SK-N-SH (cell line): Measurements from ENCODE around the gene ABCA9. TPM values are rescaled to one million over a fixed set of nuclear protein-coding genes. Genes with fewer than 3 reads are reported as not detected.

ENCODE experiments used
- CTCF ChIA-PET: fragments of 300-600, 350-600 bp; formaldehyde crosslinking; extraction: SDS; loops from one replicate; lab custom pipeline; 2021; lab: Yijun Ruan, JAX
- POLR2A ChIA-PET: fragments of 350-600 bp; sonication (Branson Sonifier 250); formaldehyde crosslinking; extraction: SDS; loops from one replicate; lab custom pipeline; 2020; ENCODE audit warnings: antibody characterized with exemption, inconsistent platforms; lab: Yijun Ruan, JAX
- DNase-seq: peaks from one replicate; pipeline ENCODE4 v3.0.0; 2012
- H2AFZ ChIP-seq: fragments of 200-600 bp; sonication (generic); 2 replicates; pipeline ENCODE4 v1.8.1; 2016; ENCODE audit warnings: antibody characterized with exemption, mild to moderate bottlenecking, low read depth
- H3F3A ChIP-seq: fragments of 200-600 bp; sonication (generic); replicated peaks from 2 replicates; pipeline ENCODE3; 2016; ENCODE audit warnings: antibody characterized with exemption, mild to moderate bottlenecking; ENCODE audit not compliant: insufficient read depth
- H3K27ac ChIP-seq, 2 experiments: fragments of 200-500 bp in 1 of 2; fragments of 200-600 bp in 1 of 2; sonication (Bioruptor generic) in 1 of 2; sonication (generic), shearing (Covaris generic) in 1 of 2; 2 replicates each; pipeline versions ENCODE4 v1.5.1 to v1.6.1; 2014 to 2016; ENCODE audit warnings: low read depth in 2 of 2, inconsistent platforms in 1 of 2, low read length in 1 of 2, mild to moderate bottlenecking in 1 of 2, mixed read lengths in 1 of 2
- H3K27me3 ChIP-seq: fragments of 200-600 bp; sonication (generic), shearing (Covaris generic); 2 replicates; pipeline ENCODE4 v1.6.1; 2016; ENCODE audit warnings: mixed run types; ENCODE audit not compliant: insufficient read depth
- H3K36me3 ChIP-seq, 2 experiments: fragments of 200-500 bp in 1 of 2; fragments of 200-600 bp in 1 of 2; sonication (Bioruptor generic) in 1 of 2; sonication (generic) in 1 of 2; replicated peaks in 1 of 2; 2 replicates each; pipeline versions ENCODE3 to v1.5.1; 2014 to 2016; ENCODE audit warnings: low read length in 1 of 2, mild to moderate bottlenecking in 1 of 2; ENCODE audit not compliant: insufficient read depth in 2 of 2, control insufficient read depth in 1 of 2
- H3K4me1 ChIP-seq, 2 experiments: fragments of 200-500 bp in 1 of 2; fragments of 200-600 bp in 1 of 2; sonication (Bioruptor generic) in 1 of 2; sonication (generic), shearing (Covaris generic) in 1 of 2; 2 replicates each; pipeline versions ENCODE4 v1.5.1 to v1.6.1; 2014 to 2016; ENCODE audit warnings: low read depth in 1 of 2, low read length in 1 of 2, mixed run types in 1 of 2; ENCODE audit not compliant: insufficient read depth in 2 of 2, control insufficient read depth in 1 of 2
- H3K4me2 ChIP-seq: fragments of 200-600 bp; sonication (generic), shearing (Covaris generic); 2 replicates; pipeline ENCODE4 v1.6.1; 2017; ENCODE audit warnings: mixed run types
- H3K4me3 ChIP-seq, 2 experiments: fragments of 200-500 bp in 1 of 2; fragments of 200-600 bp in 1 of 2; sonication (Bioruptor generic) in 1 of 2; sonication (generic), shearing (Covaris generic) in 1 of 2; 2 replicates each; pipeline versions ENCODE4 v1.5.1 to v1.8.1; 2014 to 2016; ENCODE audit warnings: low read depth in 2 of 2, inconsistent platforms in 1 of 2, low read length in 1 of 2, mild to moderate bottlenecking in 1 of 2, mixed read lengths in 1 of 2, moderate library complexity in 1 of 2
- H3K79me2 ChIP-seq: fragments of 200-600 bp; sonication (generic); 2 replicates; pipeline ENCODE4 v1.8.1; 2017; ENCODE audit warnings: mild to moderate bottlenecking; ENCODE audit not compliant: insufficient read depth
- H3K9ac ChIP-seq: fragments of 200-600 bp; sonication (generic); 2 replicates; pipeline ENCODE4 v1.6.1; 2017; ENCODE audit warnings: mixed run types
- H3K9me2 ChIP-seq: fragments of 200-600 bp; sonication (generic); 2 replicates; pipeline ENCODE4 v1.6.1; 2017; ENCODE audit warnings: mixed run types
- H3K9me3 ChIP-seq: fragments of 200-600 bp; sonication (generic); 2 replicates; pipeline ENCODE4 v1.6.1; 2017; ENCODE audit warnings: mixed run types, mild to moderate bottlenecking, moderate library complexity
- H4K20me1 ChIP-seq: fragments of 200-600 bp; sonication (generic); 2 replicates; pipeline ENCODE4 v1.6.1; 2017; ENCODE audit warnings: mild to moderate bottlenecking, mixed run types; ENCODE audit not compliant: insufficient read depth
- CHD2 ChIP-seq: fragments of 150-350 bp; IDR thresholded peaks from 2 replicates; pipeline ENCODE4 v1.6.1; 2018; ENCODE audit warnings: low read length; ENCODE audit not compliant: partially characterized antibody
- FOSL2 ChIP-seq: IDR thresholded peaks from 2 replicates; pipeline ENCODE4 v1.4.0; 2012; ENCODE audit warnings: low read depth, mild to moderate bottlenecking, moderate library complexity, borderline replicate concordance
- FOXJ3 ChIP-seq: sonication (generic); formaldehyde crosslinking; IDR thresholded peaks from 2 replicates; pipeline ENCODE4 v1.5.1; 2020; ENCODE audit warnings: mild to moderate bottlenecking, missing genetic modification reagents
- FOXM1 ChIP-seq: IDR thresholded peaks from 2 replicates; pipeline ENCODE4 v1.4.0; 2012; ENCODE audit warnings: low read depth, mild to moderate bottlenecking
- GABPA ChIP-seq: IDR thresholded peaks from 2 replicates; pipeline ENCODE4 v1.4.0; 2012; ENCODE audit warnings: low read depth, mild to moderate bottlenecking
- MXI1 ChIP-seq: IDR thresholded peaks from 2 replicates; pipeline ENCODE4 v1.6.1; 2012; ENCODE audit warnings: mild to moderate bottlenecking, low read depth, low read length, improper control_type of control experiment
- NFIC ChIP-seq: IDR thresholded peaks from 2 replicates; pipeline ENCODE4 v1.4.0; 2012; ENCODE audit warnings: borderline replicate concordance
- POLR2AphosphoS5 ChIP-seq: IDR thresholded peaks from 2 replicates; pipeline ENCODE4 v1.6.1; 2012; ENCODE audit warnings: low read depth, low read length
- RAD21 ChIP-seq: IDR thresholded peaks from 2 replicates; pipeline ENCODE4 v1.6.1; 2012; ENCODE audit warnings: mild to moderate bottlenecking, low read length
- SIN3A ChIP-seq: IDR thresholded peaks from 2 replicates; pipeline ENCODE4 v1.6.1; 2012; ENCODE audit warnings: low read depth, mild to moderate bottlenecking, low read length, moderate library complexity, borderline replicate concordance
- SMC3 ChIP-seq: IDR thresholded peaks from 2 replicates; pipeline ENCODE4 v1.6.1; 2012; ENCODE audit warnings: low read depth, low read length, improper control_type of control experiment
- TAF1 ChIP-seq: IDR thresholded peaks from 2 replicates; pipeline ENCODE4 v1.6.1; 2012; ENCODE audit warnings: low read depth, mild to moderate bottlenecking, low read length, moderate library complexity, borderline replicate concordance
- TCF12 ChIP-seq: IDR thresholded peaks from 2 replicates; pipeline ENCODE4 v1.4.0; 2012
- TEAD4 ChIP-seq: IDR thresholded peaks from 2 replicates; pipeline ENCODE4 v1.4.0; 2012; ENCODE audit warnings: mild to moderate bottlenecking, borderline replicate concordance; ENCODE audit not compliant: insufficient read depth
- YY1 ChIP-seq: IDR thresholded peaks from 2 replicates; pipeline ENCODE4 v1.4.0; 2012; ENCODE audit warnings: low read depth, mild to moderate bottlenecking
- WGBS: methylation state at CpG from one replicate; pipeline ENCODE4 v1.1.6; 2017; ENCODE audit warnings: low lambda C conversion rate; 5-methylcytosine and 5-hydroxymethylcytosine counted together
- polyA plus RNA-seq, 3 experiments: library from polyadenylated mRNA; depleted of rRNA; stranded (reverse); fragments of >200 nt; gene quantifications; 2 replicates each; pipeline ENCODE4 v1.2.3, GENCODE V29; 2012
- TF ChIP-seq, protein P1 (sequence below): fragments of 150-350 bp; IDR thresholded peaks from 2 replicates; pipeline ENCODE4 v1.6.1; 2016; ENCODE audit warnings: mild to moderate bottlenecking, low read depth, low read length
- TF ChIP-seq, protein P2 (sequence below): IDR thresholded peaks from 2 replicates; pipeline ENCODE4 v1.4.0; 2012; ENCODE audit warnings: low read depth, borderline replicate concordance
- TF ChIP-seq, protein P3 (sequence below): fragments of 150-350 bp; IDR thresholded peaks from 2 replicates; pipeline ENCODE4 v1.6.1; 2017; ENCODE audit warnings: antibody characterized with exemption, low read length, low read depth, borderline replicate concordance
- TF ChIP-seq, protein P4 (sequence below): fragments of 200-600 bp; sonication (generic); IDR thresholded peaks from 2 replicates; pipeline ENCODE4 v1.6.1; 2017; ENCODE audit warnings: antibody characterized with exemption, mild to moderate bottlenecking, moderate library complexity

The ABCA9 gene
- polyA plus RNA-seq, 1 of the 3 experiments (the other 2 are of a cell fraction) = 0.07 TPM

DNA sequence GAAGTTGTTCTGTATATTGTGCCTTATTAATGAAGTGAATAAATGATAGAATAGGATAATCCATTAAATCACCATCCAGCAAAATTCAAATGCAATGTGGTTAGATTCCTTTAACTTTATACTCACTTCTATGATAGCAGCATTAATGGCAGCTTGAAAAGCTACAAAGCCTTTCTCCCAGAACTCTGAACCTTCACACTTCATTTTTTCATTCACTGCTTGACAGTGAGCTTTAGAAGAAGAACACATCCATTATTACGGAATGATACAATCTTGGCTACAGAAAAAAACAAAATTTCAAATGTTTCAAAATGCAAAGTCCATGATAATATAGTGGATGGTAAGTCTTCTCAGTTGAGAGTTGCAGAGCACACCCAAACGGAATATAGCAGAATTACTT lies 16.4 kb downstream of the ABCA9 start:
- CTCF ChIA-PET = no interaction called here

More for the DNA sequence above, 16.4 kb downstream of the ABCA9 start:
- H3K27me3 ChIP-seq = no peaks in the 10 kb centered on the region
- H3K79me2 ChIP-seq = no peaks in the 10 kb centered on the region
- no peak overlapping the region for H3K4me2 ChIP-seq
- H3K9me3 ChIP-seq = no peaks in the 10 kb centered on the region
- H3F3A ChIP-seq = no peaks in the 10 kb centered on the region
- no peak overlapping the region for H2AFZ ChIP-seq
- no peaks in the 10 kb centered on the region; a peak in 1 of 4 replicates for H3K4me1 ChIP-seq
- H3K36me3 ChIP-seq = no peaks in the 10 kb centered on the region
- no peak for DNase-seq
- no peak overlapping the region for H3K27ac ChIP-seq
- WGBS = 11% methylated on average over 2 of the region's 2 CpGs
- no peak overlapping the region for H3K9ac ChIP-seq
- no peaks in the 10 kb centered on the region for H4K20me1 ChIP-seq
- H3K9me2 ChIP-seq = 0 out of 2 replicates have a peak, but pooled peaks cover 3% of the 10 kb centered on the region
- TF ChIP-seq TAF1 = no peak
- TF ChIP-seq NFIC = no peak
- TF ChIP-seq, protein P1, sequence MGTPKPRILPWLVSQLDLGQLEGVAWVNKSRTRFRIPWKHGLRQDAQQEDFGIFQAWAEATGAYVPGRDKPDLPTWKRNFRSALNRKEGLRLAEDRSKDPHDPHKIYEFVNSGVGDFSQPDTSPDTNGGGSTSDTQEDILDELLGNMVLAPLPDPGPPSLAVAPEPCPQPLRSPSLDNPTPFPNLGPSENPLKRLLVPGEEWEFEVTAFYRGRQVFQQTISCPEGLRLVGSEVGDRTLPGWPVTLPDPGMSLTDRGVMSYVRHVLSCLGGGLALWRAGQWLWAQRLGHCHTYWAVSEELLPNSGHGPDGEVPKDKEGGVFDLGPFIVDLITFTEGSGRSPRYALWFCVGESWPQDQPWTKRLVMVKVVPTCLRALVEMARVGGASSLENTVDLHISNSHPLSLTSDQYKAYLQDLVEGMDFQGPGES = no peak
- TF ChIP-seq SIN3A = no peak
- TF ChIP-seq, protein P2, sequence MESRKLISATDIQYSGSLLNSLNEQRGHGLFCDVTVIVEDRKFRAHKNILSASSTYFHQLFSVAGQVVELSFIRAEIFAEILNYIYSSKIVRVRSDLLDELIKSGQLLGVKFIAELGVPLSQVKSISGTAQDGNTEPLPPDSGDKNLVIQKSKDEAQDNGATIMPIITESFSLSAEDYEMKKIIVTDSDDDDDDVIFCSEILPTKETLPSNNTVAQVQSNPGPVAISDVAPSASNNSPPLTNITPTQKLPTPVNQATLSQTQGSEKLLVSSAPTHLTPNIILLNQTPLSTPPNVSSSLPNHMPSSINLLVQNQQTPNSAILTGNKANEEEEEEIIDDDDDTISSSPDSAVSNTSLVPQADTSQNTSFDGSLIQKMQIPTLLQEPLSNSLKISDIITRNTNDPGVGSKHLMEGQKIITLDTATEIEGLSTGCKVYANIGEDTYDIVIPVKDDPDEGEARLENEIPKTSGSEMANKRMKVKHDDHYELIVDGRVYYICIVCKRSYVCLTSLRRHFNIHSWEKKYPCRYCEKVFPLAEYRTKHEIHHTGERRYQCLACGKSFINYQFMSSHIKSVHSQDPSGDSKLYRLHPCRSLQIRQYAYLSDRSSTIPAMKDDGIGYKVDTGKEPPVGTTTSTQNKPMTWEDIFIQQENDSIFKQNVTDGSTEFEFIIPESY = no peak
- TF ChIP-seq FOXM1 = no peak
- TF ChIP-seq RAD21 = no peak
- no peak for TF ChIP-seq SMC3
- TF ChIP-seq, protein P3, sequence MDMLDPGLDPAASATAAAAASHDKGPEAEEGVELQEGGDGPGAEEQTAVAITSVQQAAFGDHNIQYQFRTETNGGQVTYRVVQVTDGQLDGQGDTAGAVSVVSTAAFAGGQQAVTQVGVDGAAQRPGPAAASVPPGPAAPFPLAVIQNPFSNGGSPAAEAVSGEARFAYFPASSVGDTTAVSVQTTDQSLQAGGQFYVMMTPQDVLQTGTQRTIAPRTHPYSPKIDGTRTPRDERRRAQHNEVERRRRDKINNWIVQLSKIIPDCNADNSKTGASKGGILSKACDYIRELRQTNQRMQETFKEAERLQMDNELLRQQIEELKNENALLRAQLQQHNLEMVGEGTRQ = no peak
- TF ChIP-seq FOSL2 = no peak
- no peak for TF ChIP-seq TCF12
- TF ChIP-seq GABPA = no peak
- TF ChIP-seq POLR2AphosphoS5 = no peak
- no peak for TF ChIP-seq MXI1
- TF ChIP-seq, protein P4, sequence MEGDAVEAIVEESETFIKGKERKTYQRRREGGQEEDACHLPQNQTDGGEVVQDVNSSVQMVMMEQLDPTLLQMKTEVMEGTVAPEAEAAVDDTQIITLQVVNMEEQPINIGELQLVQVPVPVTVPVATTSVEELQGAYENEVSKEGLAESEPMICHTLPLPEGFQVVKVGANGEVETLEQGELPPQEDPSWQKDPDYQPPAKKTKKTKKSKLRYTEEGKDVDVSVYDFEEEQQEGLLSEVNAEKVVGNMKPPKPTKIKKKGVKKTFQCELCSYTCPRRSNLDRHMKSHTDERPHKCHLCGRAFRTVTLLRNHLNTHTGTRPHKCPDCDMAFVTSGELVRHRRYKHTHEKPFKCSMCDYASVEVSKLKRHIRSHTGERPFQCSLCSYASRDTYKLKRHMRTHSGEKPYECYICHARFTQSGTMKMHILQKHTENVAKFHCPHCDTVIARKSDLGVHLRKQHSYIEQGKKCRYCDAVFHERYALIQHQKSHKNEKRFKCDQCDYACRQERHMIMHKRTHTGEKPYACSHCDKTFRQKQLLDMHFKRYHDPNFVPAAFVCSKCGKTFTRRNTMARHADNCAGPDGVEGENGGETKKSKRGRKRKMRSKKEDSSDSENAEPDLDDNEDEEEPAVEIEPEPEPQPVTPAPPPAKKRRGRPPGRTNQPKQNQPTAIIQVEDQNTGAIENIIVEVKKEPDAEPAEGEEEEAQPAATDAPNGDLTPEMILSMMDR = no peak
- no peak for TF ChIP-seq YY1
- TF ChIP-seq TEAD4 = no peak
- no peak for TF ChIP-seq CHD2
- no peak for TF ChIP-seq FOXJ3 (CRISPR knock-in tag)
- POLR2A ChIA-PET = no interaction called here
- H3K4me3 ChIP-seq = no peak overlapping the region
